ENCODE data around the gene SLC22A4. TPM values are rescaled to one million over a fixed set of nuclear protein-coding genes. Genes with fewer than 3 reads are reported as not detected.

Gene SLC22A4
- total RNA-seq, 2 donors from 2014 or later = 0.68 TPM; not detected in 1

DNA sequence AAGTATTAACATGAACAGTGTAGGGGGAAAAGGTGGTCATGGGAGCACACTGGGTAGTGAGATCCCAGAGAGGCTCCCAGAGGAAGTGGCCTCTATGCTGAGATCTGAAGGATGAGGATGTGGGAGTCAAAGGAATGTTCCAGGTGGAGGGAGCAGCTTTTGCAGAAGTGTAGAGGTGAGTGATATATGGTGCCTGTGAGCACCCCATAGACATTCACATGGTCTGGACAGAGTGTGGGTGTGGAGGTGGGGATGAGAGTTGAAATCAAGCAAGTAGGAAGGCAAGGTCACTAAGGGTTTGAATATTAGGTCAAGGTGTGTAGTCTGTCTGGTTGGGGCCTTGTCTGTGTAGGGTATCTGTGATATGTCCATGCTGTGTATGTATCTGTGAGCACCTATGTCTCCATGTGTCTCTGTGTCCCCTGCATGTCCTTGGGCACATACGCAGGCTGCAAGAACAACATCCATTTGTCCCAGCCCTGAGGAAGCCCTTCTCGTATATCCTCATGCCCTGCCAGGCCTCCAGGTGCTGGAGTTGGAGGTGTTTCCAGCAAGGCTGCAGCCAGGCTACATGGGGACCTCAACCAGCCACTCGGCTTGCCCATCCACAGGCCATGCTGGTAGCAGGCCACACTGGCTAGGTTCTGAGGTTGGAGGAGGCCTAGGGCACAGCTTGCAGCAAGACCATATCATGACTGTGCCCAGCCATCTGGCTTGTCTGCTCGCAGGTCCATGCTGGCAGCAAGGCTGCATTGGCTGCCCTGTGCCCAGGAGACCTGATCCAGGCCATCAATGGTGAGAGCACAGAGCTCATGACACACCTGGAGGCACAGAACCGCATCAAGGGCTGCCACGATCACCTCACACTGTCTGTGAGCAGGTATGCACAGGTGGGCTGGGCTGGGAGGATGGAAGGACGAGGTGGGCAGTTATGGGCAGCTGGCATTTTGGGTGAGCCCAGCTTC is 32.0 kb upstream of the SLC22A4 start:
- no peaks in the 10 kb centered on the region for H3K9me3 ChIP-seq (ENCODE audit: control insufficient read depth, low read length)

DNA sequence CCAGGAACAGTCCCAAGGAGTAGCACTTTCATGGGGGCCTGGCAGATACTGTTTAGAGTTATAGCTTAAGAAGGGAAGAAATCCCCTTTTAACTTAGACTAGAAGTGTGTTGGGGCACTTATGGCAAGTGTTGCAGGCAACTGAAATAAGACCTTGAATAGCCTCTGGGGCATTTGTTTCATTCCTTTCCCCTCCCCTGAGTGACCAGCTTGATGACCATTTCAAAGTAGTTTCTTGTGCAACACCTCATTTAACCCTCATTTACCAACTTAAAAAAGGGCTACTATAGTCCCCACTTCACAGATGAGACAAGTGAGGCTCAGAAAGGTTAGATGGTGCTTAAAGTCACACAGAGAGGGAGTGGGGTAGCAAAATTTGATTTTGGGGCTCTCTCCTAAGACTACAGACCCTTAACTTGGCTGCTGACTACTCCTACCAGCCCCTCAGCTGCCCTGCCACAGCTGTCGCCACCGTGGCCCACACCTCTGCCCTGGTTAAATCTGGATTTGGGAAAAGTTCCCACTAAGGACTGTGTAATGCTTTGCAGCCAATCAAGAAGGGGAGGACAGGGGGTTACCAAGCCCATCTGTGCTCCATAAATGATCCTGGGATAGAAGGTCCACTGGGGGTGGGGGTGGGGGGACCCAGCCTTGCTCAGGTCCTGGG is 31.2 kb upstream of the SLC22A4 start:
- Histone ChIP-seq H3K9ac (ENCODE audit: extremely low read depth, low read length, poor library complexity, severe bottlenecking) (no peak overlapping the region), H3K27ac (ENCODE audit: low read depth, low read length) (no peak overlapping the region), H3K9me3 (ENCODE audit: control insufficient read depth, low read length) (no peaks in the 10 kb centered on the region), H3K4me3 (ENCODE audit: low read length) (no peak overlapping the region), H3K36me3 (ENCODE audit: control insufficient read depth, insufficient read depth, low read length) (peaks cover 4% of the 10 kb centered on the region), H3K27me3 (ENCODE audit: control insufficient read depth, insufficient read depth, low read length, poor library complexity, severe bottlenecking) (no peaks in the 10 kb centered on the region), H3K4me1 (ENCODE audit: control insufficient read depth, insufficient read depth, low read length) (no peaks in the 10 kb centered on the region)
- Mint-ChIP-seq H3K4me3 (no peak overlapping the region), H3K4me1 (peaks cover 4% of the 10 kb centered on the region), H3K9me3 (no peaks in the 10 kb centered on the region), H3K36me3 (ENCODE audit: low read depth) (no peaks in the 10 kb centered on the region), H3K27ac (no peak overlapping the region), H3K27me3 (ENCODE audit: insufficient read depth) (peaks cover 3% of the 10 kb centered on the region)
- WGBS, 2 experiments (ENCODE audit: insufficient coverage in 1 of 2, insufficient read length in 1 of 2) = 95 to 100% methylated on average over 1 to 2 of the region's 2 CpGs
- DNase-seq = no peak
- no peak for TF ChIP-seq CTCF (conservative IDR thresholded peaks at IDR 0.05)

More for the DNA sequence above, 32.0 kb upstream of the SLC22A4 start:
- H3K4me3 ChIP-seq (ENCODE audit: low read length) = no peak overlapping the region
- H3K4me1 ChIP-seq (ENCODE audit: control insufficient read depth, insufficient read depth, low read length) = no peaks in the 10 kb centered on the region
- Mint-ChIP-seq H3K4me1 (peaks cover 4% of the 10 kb centered on the region), H3K4me3 (no peak overlapping the region), H3K9me3 (no peaks in the 10 kb centered on the region), H3K36me3 (ENCODE audit: low read depth) (no peaks in the 10 kb centered on the region), H3K27ac (no peak overlapping the region), H3K27me3 (ENCODE audit: insufficient read depth) (peaks cover 6% of the 10 kb centered on the region)
- H3K36me3 ChIP-seq (ENCODE audit: control insufficient read depth, insufficient read depth, low read length) = peaks cover 4% of the 10 kb centered on the region
- no peak for TF ChIP-seq CTCF (conservative IDR thresholded peaks at IDR 0.05)
- DNase-seq = peak; percentile 28
- no peaks in the 10 kb centered on the region for H3K27me3 ChIP-seq (ENCODE audit: control insufficient read depth, insufficient read depth, low read length, poor library complexity, severe bottlenecking)
- 90 to 97% methylated on average over 6 to 7 of the region's 7 CpGs for WGBS, 2 experiments (ENCODE audit: insufficient coverage in 1 of 2, insufficient read length in 1 of 2)
- H3K9ac ChIP-seq (ENCODE audit: extremely low read depth, low read length, poor library complexity, severe bottlenecking) = no peak overlapping the region
- no peak overlapping the region for H3K27ac ChIP-seq (ENCODE audit: low read depth, low read length)

GRCh38 chr5:132263548-132264261 is 30.5 kb upstream of the SLC22A4 start:
- H3K4me3 Mint-ChIP-seq = no peak overlapping the region
- Histone ChIP-seq H3K27ac (ENCODE audit: low read depth, low read length) (no peak overlapping the region), H3K36me3 (ENCODE audit: control insufficient read depth, insufficient read depth, low read length) (peaks cover 4% of the 10 kb centered on the region), H3K27me3 (ENCODE audit: control insufficient read depth, insufficient read depth, low read length, poor library complexity, severe bottlenecking) (no peaks in the 10 kb centered on the region), H3K9ac (ENCODE audit: extremely low read depth, low read length, poor library complexity, severe bottlenecking) (no peak overlapping the region), H3K4me1 (ENCODE audit: control insufficient read depth, insufficient read depth, low read length) (no peaks in the 10 kb centered on the region), H3K4me3 (ENCODE audit: low read length) (no peak overlapping the region), H3K9me3 (ENCODE audit: control insufficient read depth, low read length) (no peaks in the 10 kb centered on the region)
- H3K27me3 Mint-ChIP-seq (ENCODE audit: insufficient read depth) = no peaks in the 10 kb centered on the region
- peak; percentile 30 for DNase-seq
- no peaks in the 10 kb centered on the region for H3K9me3 Mint-ChIP-seq
- peaks cover 4% of the 10 kb centered on the region for H3K4me1 Mint-ChIP-seq
- H3K36me3 Mint-ChIP-seq (ENCODE audit: low read depth) = no peaks in the 10 kb centered on the region
- no peak overlapping the region for H3K27ac Mint-ChIP-seq
- 87 to 92% methylated on average over 1 to 7 of the region's 7 CpGs for WGBS, 2 experiments (ENCODE audit: insufficient coverage in 1 of 2, insufficient read length in 1 of 2)
- no peak for TF ChIP-seq CTCF (conservative IDR thresholded peaks at IDR 0.05)
